ENCODE data around the gene TLE3.

TLE3 gene

DNA sequence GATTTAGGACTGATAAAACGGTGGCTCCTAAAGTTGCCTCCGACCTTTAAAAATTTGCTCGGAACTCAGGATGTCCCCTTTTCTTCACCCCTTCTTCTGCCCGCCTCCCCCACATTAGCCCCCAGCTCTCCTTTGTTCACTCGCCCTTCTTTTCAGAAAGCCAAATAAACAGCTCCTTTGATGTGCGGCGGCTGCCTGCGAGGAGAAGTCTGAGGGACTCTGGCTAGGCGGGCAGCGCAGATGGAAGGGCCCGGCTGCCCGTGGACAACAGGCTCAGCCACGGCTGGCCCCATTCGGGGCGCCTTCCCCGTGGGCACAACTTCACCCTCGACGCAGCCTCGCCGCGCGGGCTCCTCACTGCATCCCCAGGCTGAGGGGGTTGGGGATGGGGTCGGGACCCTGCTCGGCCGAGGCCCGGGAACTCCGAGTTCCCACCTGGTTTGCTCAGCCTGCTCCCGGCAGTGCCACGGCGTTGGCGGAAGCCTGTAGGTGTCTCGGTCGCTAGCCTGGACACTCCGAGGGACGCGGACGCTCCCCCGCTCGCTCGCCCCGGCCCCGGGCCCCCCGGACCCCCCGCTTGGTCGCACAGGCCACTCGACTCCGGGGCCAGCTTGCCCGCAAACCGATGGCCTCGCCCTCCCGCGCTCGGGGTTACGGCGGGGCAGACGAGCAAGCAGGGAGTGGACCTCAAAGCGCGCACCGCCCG, 897 bp upstream of the TLE3 start:
- DNase-seq, result no peak

DNA sequence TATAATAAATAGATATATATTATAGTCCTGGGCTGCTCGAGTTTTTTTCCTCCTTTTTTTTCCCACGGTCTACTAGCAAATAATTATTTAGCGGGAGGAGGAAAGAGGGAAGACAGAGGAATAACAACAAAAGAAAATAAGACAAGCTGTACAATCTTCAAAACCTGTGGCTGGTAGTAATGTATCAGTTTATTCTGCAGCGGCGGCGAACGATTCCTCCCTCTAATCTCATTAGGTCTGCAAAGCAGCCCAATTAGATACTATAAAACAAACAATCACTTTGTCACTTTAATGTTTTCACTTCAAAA, 390 bp upstream of the TLE3 start:
- no peak for DNase-seq

DNA sequence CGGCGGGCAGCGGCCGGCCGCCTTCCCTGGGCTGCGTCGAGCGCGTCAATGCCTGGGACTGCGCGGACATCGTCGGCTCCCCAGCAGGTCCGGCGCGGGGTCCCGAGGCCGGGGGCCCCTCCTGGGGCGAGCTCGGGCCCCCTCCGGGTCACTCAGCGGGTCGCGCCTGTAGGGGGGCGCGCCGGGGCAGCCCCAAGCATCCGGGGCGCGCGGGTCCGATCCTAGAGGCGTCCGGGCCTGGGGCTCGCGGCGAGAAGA, 725 bp downstream of the TLE3 start:
- DNase-seq, result no peak

- DNase-seq, result no peak
Measured at GRCh38 chr15:70096215-70097062, 1.3 kb downstream of the TLE3 start.

GRCh38 chr15:70095408-70096214, 2.1 kb downstream of the TLE3 start:
- peak; percentile 12 for DNase-seq

DNA sequence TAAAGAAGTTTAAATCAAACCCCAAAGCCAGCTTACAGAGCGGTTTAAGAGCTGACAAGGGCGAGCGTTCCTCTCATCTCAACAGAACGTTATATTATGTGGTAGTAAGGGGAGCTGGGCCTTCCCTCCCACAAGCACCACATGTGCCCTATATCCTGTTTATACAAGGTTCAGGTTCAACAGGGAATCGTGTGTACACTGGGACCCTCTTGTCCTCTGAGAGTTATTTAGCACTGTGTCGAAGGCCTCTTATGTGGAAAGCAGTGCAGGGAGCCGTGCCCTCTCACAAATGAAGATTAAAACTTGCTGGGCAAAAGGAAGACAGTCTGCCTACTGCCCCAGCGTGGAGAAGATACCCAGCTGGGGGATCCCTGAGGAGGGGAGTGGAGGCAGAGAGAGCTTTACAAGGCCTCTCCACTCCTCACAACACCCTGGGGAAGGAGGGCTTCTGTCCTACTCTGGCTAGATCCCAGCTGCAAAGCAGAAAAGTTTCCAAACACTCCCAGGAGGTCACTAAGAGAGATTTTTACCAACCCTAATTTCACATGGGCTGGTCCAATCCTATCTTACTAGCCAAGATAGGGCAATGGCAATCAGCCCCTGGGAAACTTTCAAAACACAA, 2.9 kb downstream of the TLE3 start:
- DNase-seq, result peak; percentile 12

GRCh38 chr15:70093481-70094319, 4.0 kb downstream of the TLE3 start:
- no peak for DNase-seq

DNA sequence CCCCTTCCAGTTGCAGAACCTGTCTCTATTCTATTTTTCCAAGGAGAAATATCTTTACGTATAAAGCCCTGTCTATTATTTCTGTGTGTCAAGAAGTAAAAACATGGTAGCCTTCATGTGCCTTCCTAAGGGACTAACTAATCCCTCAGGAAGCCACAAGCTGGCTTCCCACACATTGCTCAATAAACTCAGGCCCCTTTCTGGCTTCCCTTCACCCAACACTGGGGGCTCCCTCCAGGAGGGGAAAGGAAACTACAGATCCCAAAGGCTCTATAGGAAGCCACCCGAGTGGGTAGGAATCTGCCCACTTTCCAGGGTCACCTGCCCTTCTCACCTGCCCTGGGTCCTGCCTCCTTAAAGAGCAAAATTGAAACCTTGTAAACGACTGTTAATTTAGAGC, 4.6 kb downstream of the TLE3 start:
- no peak for DNase-seq

GRCh38 chr15:70092464-70093027, 5.2 kb downstream of the TLE3 start:
- no peak for DNase-seq

- peak; percentile 65 for DNase-seq
Measured at GRCh38 chr15:70091726-70092463, 5.8 kb downstream of the TLE3 start.

DNA sequence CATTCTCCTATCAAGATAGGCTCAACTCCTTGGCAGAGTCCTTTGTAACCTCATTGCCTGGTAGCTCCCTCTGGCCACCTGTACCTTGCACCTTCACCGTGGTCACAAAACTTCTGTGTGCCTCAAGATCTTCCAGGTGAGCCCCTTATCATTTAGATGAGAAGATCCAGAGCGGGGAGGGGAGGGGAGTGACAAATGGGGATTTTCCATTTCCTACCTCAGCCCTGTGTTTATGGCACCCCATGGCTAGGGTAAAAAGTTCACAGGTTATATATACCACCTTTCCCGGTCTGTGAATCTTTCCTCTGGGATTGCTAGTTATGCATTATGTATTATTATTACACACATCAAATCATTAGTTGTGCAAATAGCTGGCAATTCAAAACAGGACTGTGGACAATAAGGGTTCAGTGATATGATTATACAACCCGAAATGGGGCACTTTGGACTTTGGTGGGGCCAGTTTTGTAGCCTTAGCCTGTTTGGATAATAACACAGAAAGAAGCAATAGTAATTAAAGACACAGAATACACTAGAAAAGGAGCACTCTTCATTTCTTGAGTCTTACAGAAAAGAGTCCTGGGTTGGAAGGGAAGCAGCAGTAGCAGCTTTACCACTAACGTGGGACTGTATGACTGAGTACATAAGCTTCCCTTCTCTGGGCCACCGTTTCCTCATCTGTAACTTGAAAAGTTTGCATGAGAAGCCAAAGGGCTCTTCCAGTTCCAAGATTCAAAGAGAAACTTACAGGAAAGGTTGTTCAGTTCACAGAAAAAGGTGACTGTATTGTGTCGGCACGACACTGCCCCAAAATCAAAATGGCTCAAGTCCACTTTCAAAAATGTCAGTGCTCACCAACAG, 7.1 kb downstream of the TLE3 start:
- no peak for DNase-seq

GRCh38 chr15:70089692-70089971, 8.1 kb downstream of the TLE3 start:
- DNase-seq, result no peak

- DNase-seq, result no peak
Measured at GRCh38 chr15:70088887-70089691, 8.6 kb downstream of the TLE3 start.

- DNase-seq, result peak; percentile 70
Measured at GRCh38 chr15:70088455-70088854, 9.3 kb downstream of the TLE3 start.

DNA sequence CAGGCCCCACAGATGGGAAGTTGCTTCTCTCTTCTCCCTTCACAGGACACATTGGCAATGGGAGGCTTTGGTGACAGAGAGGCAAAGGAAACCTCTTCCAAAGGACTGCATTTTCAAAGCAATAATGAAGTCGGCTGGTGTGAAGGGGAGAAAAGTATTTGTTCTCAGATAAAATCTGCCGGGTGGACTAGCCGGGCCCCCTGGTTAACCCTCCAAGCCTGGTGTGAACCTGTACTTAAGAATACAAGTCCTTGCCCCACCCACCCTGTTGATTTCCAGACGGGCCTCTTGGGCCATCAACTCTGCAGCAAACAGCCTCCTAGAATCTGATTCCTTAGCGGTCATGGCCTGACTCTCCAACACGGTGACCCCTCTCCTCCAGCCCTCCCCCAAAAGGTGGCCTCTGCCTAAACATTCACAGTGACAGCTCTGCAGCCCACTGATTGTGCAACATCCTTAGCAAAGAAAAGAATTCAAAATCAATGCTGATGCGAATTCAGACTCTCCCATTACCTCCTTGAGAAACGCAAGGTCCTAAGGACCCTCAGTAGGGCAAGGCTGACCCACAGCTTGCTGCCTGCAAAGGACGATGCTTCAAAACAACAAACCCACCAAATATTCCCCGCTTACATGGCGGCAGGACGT, 9.9 kb downstream of the TLE3 start:
- DNase-seq, result no peak

GRCh38 chr15:70086636-70087035, 11.1 kb downstream of the TLE3 start:
- DNase-seq, result no peak

DNA sequence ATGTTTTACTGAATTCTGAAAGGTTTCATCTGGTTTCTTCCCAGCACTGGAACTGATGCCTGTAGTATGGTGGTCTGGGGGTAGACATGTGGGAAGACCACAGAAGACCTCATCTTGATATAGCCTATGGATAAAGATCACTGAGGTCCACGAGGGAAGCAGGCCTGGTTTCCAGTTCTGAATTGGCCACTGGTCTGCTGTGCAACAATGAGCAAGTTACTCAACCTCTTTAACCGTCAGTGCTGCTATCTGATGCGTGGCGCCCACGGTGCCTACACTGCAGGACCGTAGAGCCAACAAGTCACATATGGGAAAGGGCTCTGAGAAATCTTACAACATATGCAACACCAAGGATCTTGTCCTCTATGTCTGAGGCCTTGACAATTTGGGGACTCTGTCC, 13.3 kb downstream of the TLE3 start:
- DNase-seq, result no peak

- DNase-seq, result no peak
Measured at GRCh38 chr15:70083946-70084345, 13.8 kb downstream of the TLE3 start.

DNA sequence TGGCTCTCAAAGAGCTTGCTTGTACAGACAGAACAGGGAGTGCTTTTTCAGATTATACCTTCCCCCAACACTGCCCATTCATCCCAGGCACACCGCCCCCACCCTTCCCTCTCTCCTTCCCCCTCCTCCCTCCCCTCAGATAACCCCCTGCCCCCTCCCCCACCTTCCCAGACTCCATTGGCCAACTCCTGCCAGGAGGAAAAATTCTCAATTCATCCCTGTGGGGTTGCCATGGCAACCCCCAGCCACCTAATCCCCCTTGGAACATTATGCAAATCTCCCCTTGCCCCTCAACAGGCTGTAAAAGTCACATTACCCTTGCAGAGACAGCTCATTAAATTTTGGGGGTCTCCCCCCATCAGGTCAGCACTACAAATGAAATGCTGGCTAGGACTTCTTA, 14.3 kb downstream of the TLE3 start:
- DNase-seq, result no peak

All from NCI-H1092 (cell line).